Keratinocyte (primary cell): ENCODE data around the gene DLX2. TPM values are rescaled to one million over a fixed set of nuclear protein-coding genes. Genes with fewer than 3 reads are reported as not detected.

Experiments
- DNase-seq: peaks from one replicate; pipeline ENCODE4 v3.0.0-alpha.2; 2011; ENCODE audit warnings: low read depth, missing footprints, low spot score
- FAIRE-seq: peaks from 2 replicates; lab custom pipeline; 2011; peaks lifted over from hg19 to GRCh38; lab: Jason Lieb, UNC
- H2AFZ ChIP-seq: 2 replicates; pipeline ENCODE4 v1.6.0; 2012; ENCODE audit warnings: low read length, control low read depth, inconsistent platforms; ENCODE audit not compliant: control insufficient read depth
- H3K27ac ChIP-seq: 2 replicates; pipeline ENCODE4 v1.5.1; 2011; ENCODE audit warnings: low read length; ENCODE audit not compliant: control insufficient read depth, insufficient read depth
- H3K27me3 ChIP-seq: 3 replicates; pipeline ENCODE4 v1.6.0; 2011; ENCODE audit warnings: low read length; ENCODE audit not compliant: control insufficient read depth, insufficient read depth; ENCODE audit errors: extremely low read depth
- H3K36me3 ChIP-seq, 2 experiments: 2 replicates in 1 of 2; 3 replicates in 1 of 2; pipeline ENCODE4 v1.5.1; 2011; ENCODE audit warnings: low read length in 2 of 2, mild to moderate bottlenecking in 1 of 2; ENCODE audit not compliant: control insufficient read depth in 2 of 2, insufficient read depth in 2 of 2; ENCODE audit errors: extremely low read depth in 1 of 2
- H3K4me1 ChIP-seq: 3 replicates; pipeline ENCODE4 v1.5.1; 2011; ENCODE audit warnings: low read length; ENCODE audit not compliant: control insufficient read depth, insufficient read depth; ENCODE audit errors: extremely low read depth
- H3K4me2 ChIP-seq: 3 replicates; pipeline ENCODE4 v1.6.0; 2011; ENCODE audit warnings: low read depth, low read length; ENCODE audit not compliant: control insufficient read depth, insufficient read depth; ENCODE audit errors: extremely low read depth
- H3K4me3 ChIP-seq, 3 experiments: fragments of 200-600 bp in 1 of 3; sonication (generic) in 1 of 3; 2 replicates in 2 of 3; 3 replicates in 1 of 3; pipeline ENCODE4 v1.5.1; 2011 to 2016; ENCODE audit warnings: low read length in 3 of 3, mild to moderate bottlenecking in 3 of 3, control low read depth in 2 of 3, inconsistent platforms in 1 of 3, low read depth in 1 of 3, mixed read lengths in 1 of 3, mixed run types in 1 of 3, moderate library complexity in 1 of 3; ENCODE audit not compliant: control insufficient read depth in 2 of 3, insufficient read depth in 2 of 3; ENCODE audit errors: extremely low read depth in 1 of 3
- H3K79me2 ChIP-seq: 2 replicates; pipeline ENCODE4 v1.6.0; 2012; ENCODE audit warnings: low read length; ENCODE audit not compliant: control insufficient read depth, insufficient read depth
- H3K9ac ChIP-seq: 3 replicates; pipeline ENCODE4 v1.6.0; 2011; ENCODE audit warnings: low read length; ENCODE audit not compliant: control insufficient read depth, insufficient read depth; ENCODE audit errors: extremely low read depth
- H3K9me1 ChIP-seq: 3 replicates; pipeline ENCODE4 v1.6.0; 2011; ENCODE audit warnings: low read length; ENCODE audit not compliant: control insufficient read depth, insufficient read depth; ENCODE audit errors: extremely low read depth
- H3K9me3 ChIP-seq: 2 replicates; pipeline ENCODE4 v1.5.1; 2012; ENCODE audit warnings: low read depth, low read length; ENCODE audit not compliant: control insufficient read depth
- H4K20me1 ChIP-seq: 3 replicates; pipeline ENCODE4 v1.6.0; 2011; ENCODE audit warnings: low read length; ENCODE audit not compliant: control insufficient read depth, insufficient read depth; ENCODE audit errors: extremely low read depth
- CTCF ChIP-seq, 3 experiments: IDR thresholded peaks in 1 of 3; conservative IDR thresholded peaks in 1 of 3; optimal IDR thresholded peaks in 1 of 3; 2 replicates in 2 of 3; 3 replicates in 1 of 3; pipeline versions ENCODE3 to v1.5.1; 2011; ENCODE audit warnings: low read length in 3 of 3, mild to moderate bottlenecking in 3 of 3, moderate library complexity in 2 of 3, control low read depth in 1 of 3, inconsistent platforms in 1 of 3; ENCODE audit not compliant: insufficient read depth in 2 of 3; ENCODE audit errors: extremely low read depth in 1 of 3
- EZH2 ChIP-seq: IDR thresholded peaks from one replicate; pipeline ENCODE4 v1.6.1; 2012; ENCODE audit warnings: inconsistent platforms, mild to moderate bottlenecking, low read length, moderate library complexity
- dilution Hi-C: fragments of 300-500 bp; cut with MboI; formaldehyde crosslinking; loops from one replicate; pipeline ENCODE4 v1.7.0; 2020; ENCODE audit warnings: low sequenced_read_pairs; ENCODE audit not compliant: extremely low pct_ligation_motif_present
- polyA plus RNA-seq, 5 experiments: library from polyadenylated mRNA; depleted of rRNA in 3 of 5; stranded (reverse) in 3 of 5; stranded (forward) in 1 of 5; unstranded in 1 of 5; fragments of >200 nt; gene quantifications; 1 replicate in 1 of 5; 2 replicates in 3 of 5; 3 replicates in 1 of 5; pipeline versions ENCODE4 v1.2.1 to v1.2.3, GENCODE V29; 2011 to 2012; ENCODE audit warnings: missing spikeins in 2 of 5, low read depth in 1 of 5, low replicate concordance in 1 of 5

The DLX2 gene
- polyA plus RNA-seq, 1 donor (not counting 4 experiments of a cell fraction or from before 2014, with no cell fraction given), result 0.29 TPM

DNA sequence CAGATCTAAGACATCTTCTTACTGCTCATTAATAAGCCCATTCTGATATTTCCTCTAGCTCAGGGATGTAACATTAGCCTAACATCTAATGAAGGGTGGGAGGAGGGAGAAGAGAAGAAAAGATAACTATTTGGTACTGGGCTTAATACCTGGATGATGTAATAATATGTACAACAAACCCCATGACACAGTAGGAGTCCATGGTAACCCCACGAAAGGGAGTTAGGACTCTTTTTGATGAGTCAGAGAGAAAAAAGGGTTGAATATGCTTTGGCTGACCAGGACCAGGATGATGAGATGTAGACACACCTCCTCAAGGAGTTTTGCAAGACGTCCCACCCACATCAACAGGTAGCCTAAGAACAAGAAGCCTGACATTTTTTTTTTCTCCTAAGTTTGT, 34.4 kb upstream of the DLX2 start:
- Histone ChIP-seq H2AFZ (no peak overlapping the region), H4K20me1 (no peaks in the 10 kb centered on the region), H3K27me3 (no peaks in the 10 kb centered on the region), H3K9me3 (no peaks in the 10 kb centered on the region), H3K9ac (no peak overlapping the region), H3K4me2 (no peak overlapping the region), H3K9me1 (no peaks in the 10 kb centered on the region), H3K4me3 (no peak overlapping the region), H3K79me2 (no peaks in the 10 kb centered on the region), H3K36me3 (no peaks in the 10 kb centered on the region), H3K27ac (no peak overlapping the region), H3K4me1 (no peaks in the 10 kb centered on the region)
- no peak for FAIRE-seq
- dilution Hi-C loops, result no loop called here
- TF ChIP-seq CTCF (optimal IDR thresholded peaks at IDR 0.05 in 1 of 3, IDR thresholded peaks at IDR 0.05 in 1 of 3, conservative IDR thresholded peaks at IDR 0.05 in 1 of 3; ENCODE audit: extremely low read depth in 1 of 3, insufficient read depth in 2 of 3, low read length in 3 of 3) (no peak), EZH2 (no peak)
- no peak for DNase-seq

GRCh38 chr2:172135446-172135845, 32.7 kb upstream of the DLX2 start:
- FAIRE-seq (no peak), DNase-seq (no peak)
- dilution Hi-C loops, result no loop called here
- Histone ChIP-seq H3K27me3 (no peaks in the 10 kb centered on the region), H3K9me1 (no peaks in the 10 kb centered on the region), H3K4me3 (no peak overlapping the region), H3K4me2 (no peak overlapping the region), H3K9me3 (no peaks in the 10 kb centered on the region), H3K9ac (no peak overlapping the region), H3K27ac (no peak overlapping the region), H3K4me1 (no peaks in the 10 kb centered on the region), H2AFZ (no peak overlapping the region), H4K20me1 (no peaks in the 10 kb centered on the region), H3K36me3 (no peaks in the 10 kb centered on the region), H3K79me2 (no peaks in the 10 kb centered on the region)
- no peak for TF ChIP-seq CTCF (optimal IDR thresholded peaks at IDR 0.05 in 1 of 3, IDR thresholded peaks at IDR 0.05 in 1 of 3, conservative IDR thresholded peaks at IDR 0.05 in 1 of 3; ENCODE audit: extremely low read depth in 1 of 3, insufficient read depth in 2 of 3, low read length in 3 of 3)
- TF ChIP-seq EZH2, result no peak
